Gastrocnemius medialis (tissue), 4 donors: ENCODE data around the gene ZKSCAN5.
A peak's percentile ranks its signal among the peaks of the same experiment; 100 is the strongest.

ENCODE experiments used
- CTCF ChIP-seq, 5 experiments: fragments of 450-650 bp in 3 of 5; fragments of 200-600 bp in 2 of 5; sonication (generic) in 2 of 5; IDR thresholded peaks in 4 of 5; conservative IDR thresholded peaks in 1 of 5; 1 replicate in 4 of 5; 2 replicates in 1 of 5; pipeline ENCODE4 v1.5.1; 2016 to 2019; ENCODE audit warnings: antibody characterized with exemption in 5 of 5, mild to moderate bottlenecking in 3 of 5, moderate library complexity in 3 of 5
- POLR2A ChIP-seq, 2 donors: fragments of 450-650 bp; IDR thresholded peaks; one replicate each; pipeline ENCODE4 v1.6.1; 2017; ENCODE audit warnings: antibody characterized with exemption in 2 of 2, mild to moderate bottlenecking in 2 of 2, moderate library complexity in 2 of 2

GRCh38 chr7:99579956-99580777, 75.7 kb downstream of the ZKSCAN5 start:
- TF ChIP-seq POLR2A (IDR thresholded peaks at IDR 0.05): no peak
- peak in 2 of 5 experiments; percentile 18 to 49 for TF ChIP-seq CTCF (IDR thresholded peaks at IDR 0.05 in 4 of 5, conservative IDR thresholded peaks at IDR 0.05 in 1 of 5)
